ENCODE results near the gene IMPA2. TPM values are rescaled to one million over a fixed set of nuclear protein-coding genes. Genes with fewer than 3 reads are reported as not detected.

The IMPA2 gene
- total and polyA plus RNA-seq, 2 donors (not counting 1 experiment from before 2014, with no cell fraction given): 3.8 to 23.0 TPM

GRCh38 chr18:12001421-12001820 lies 20.1 kb downstream of the IMPA2 start:
- H3K79me2 ChIP-seq (ENCODE audit: control insufficient read depth, insufficient read depth, low read length): no peaks in the 10 kb centered on the region
- no peaks in the 10 kb centered on the region for H3K36me3 ChIP-seq (ENCODE audit: control insufficient read depth, insufficient read depth, low read length)

GRCh38 chr18:12003894-12004293 lies 22.6 kb downstream of the IMPA2 start:
- H3K79me2 ChIP-seq (ENCODE audit: control insufficient read depth, insufficient read depth, low read length): no peaks in the 10 kb centered on the region
- TF ChIP-seq EZH2 (IDR thresholded peaks at IDR 0.05; ENCODE audit: low read length, missing control alignments): no peak
- no peak for TF ChIP-seq CTCF (conservative IDR thresholded peaks at IDR 0.05 in 1 of 2, IDR thresholded peaks at IDR 0.05 in 1 of 2; ENCODE audit: low read depth in 1 of 2, low read length in 2 of 2)
- DNase-seq (ENCODE audit: low read depth in 2 of 2): no peak
- H4K20me1 ChIP-seq (ENCODE audit: control insufficient read depth, extremely low read depth, insufficient read depth, low read length): no peaks in the 10 kb centered on the region
- no peak overlapping the region for H3K9ac ChIP-seq (ENCODE audit: insufficient read depth, low read length)
- no peaks in the 10 kb centered on the region for H3K9me3 ChIP-seq (ENCODE audit: control insufficient read depth, insufficient read depth, low read depth, low read length)
- no peaks in the 10 kb centered on the region for H3K27me3 ChIP-seq (ENCODE audit: control insufficient read depth, insufficient read depth, low read length)
- no peak overlapping the region for H2AFZ ChIP-seq (ENCODE audit: low read length)
- no peak overlapping the region for H3K4me2 ChIP-seq (ENCODE audit: extremely low read depth, insufficient read depth, low read length)
- no peaks in the 10 kb centered on the region for H3K4me1 ChIP-seq (ENCODE audit: control insufficient read depth, extremely low read depth, insufficient read depth, low read length)
- no peaks in the 10 kb centered on the region for H3K36me3 ChIP-seq (ENCODE audit: control insufficient read depth, insufficient read depth, low read length)
- H3K4me3 ChIP-seq (replicated peaks in 1 of 4; ENCODE audit: control extremely low read depth in 1 of 4, insufficient read depth in 1 of 4, low read depth in 3 of 4, low read length in 4 of 4): no peak overlapping the region
- no peak overlapping the region for H3K27ac ChIP-seq (ENCODE audit: insufficient read depth, low read length)

More at GRCh38 chr18:12001421-12001820, 20.1 kb downstream of the IMPA2 start:
- TF ChIP-seq CTCF (conservative IDR thresholded peaks at IDR 0.05 in 1 of 2, IDR thresholded peaks at IDR 0.05 in 1 of 2; ENCODE audit: low read depth in 1 of 2, low read length in 2 of 2) (no peak), EZH2 (IDR thresholded peaks at IDR 0.05; ENCODE audit: low read length, missing control alignments) (no peak)
- DNase-seq (ENCODE audit: low read depth in 2 of 2): no peak
- Histone ChIP-seq H3K27ac (ENCODE audit: insufficient read depth, low read length) (no peak overlapping the region), H4K20me1 (ENCODE audit: control insufficient read depth, extremely low read depth, insufficient read depth, low read length) (no peaks in the 10 kb centered on the region), H3K4me1 (ENCODE audit: control insufficient read depth, extremely low read depth, insufficient read depth, low read length) (no peaks in the 10 kb centered on the region), H3K9me3 (ENCODE audit: control insufficient read depth, insufficient read depth, low read depth, low read length) (no peaks in the 10 kb centered on the region), H3K4me3 (replicated peaks in 1 of 4; ENCODE audit: control extremely low read depth in 1 of 4, insufficient read depth in 1 of 4, low read depth in 3 of 4, low read length in 4 of 4) (no peak overlapping the region), H3K4me2 (ENCODE audit: extremely low read depth, insufficient read depth, low read length) (no peak overlapping the region), H2AFZ (ENCODE audit: low read length) (no peak overlapping the region), H3K9ac (ENCODE audit: insufficient read depth, low read length) (no peak overlapping the region), H3K27me3 (ENCODE audit: control insufficient read depth, insufficient read depth, low read length) (no peaks in the 10 kb centered on the region)

- Histone ChIP-seq H3K27ac (ENCODE audit: insufficient read depth, low read length) (no peak overlapping the region), H3K4me3 (replicated peaks in 1 of 4; ENCODE audit: control extremely low read depth in 1 of 4, insufficient read depth in 1 of 4, low read depth in 3 of 4, low read length in 4 of 4) (no peak overlapping the region), H4K20me1 (ENCODE audit: control insufficient read depth, extremely low read depth, insufficient read depth, low read length) (no peaks in the 10 kb centered on the region), H3K9ac (ENCODE audit: insufficient read depth, low read length) (no peak overlapping the region), H2AFZ (ENCODE audit: low read length) (no peak overlapping the region), H3K36me3 (ENCODE audit: control insufficient read depth, insufficient read depth, low read length) (no peaks in the 10 kb centered on the region), H3K27me3 (ENCODE audit: control insufficient read depth, insufficient read depth, low read length) (no peaks in the 10 kb centered on the region), H3K4me1 (ENCODE audit: control insufficient read depth, extremely low read depth, insufficient read depth, low read length) (no peaks in the 10 kb centered on the region), H3K9me3 (ENCODE audit: control insufficient read depth, insufficient read depth, low read depth, low read length) (no peaks in the 10 kb centered on the region), H3K4me2 (ENCODE audit: extremely low read depth, insufficient read depth, low read length) (no peak overlapping the region), H3K79me2 (ENCODE audit: control insufficient read depth, insufficient read depth, low read length) (no peaks in the 10 kb centered on the region)
- TF ChIP-seq EZH2 (IDR thresholded peaks at IDR 0.05; ENCODE audit: low read length, missing control alignments) (no peak), CTCF (conservative IDR thresholded peaks at IDR 0.05 in 1 of 2, IDR thresholded peaks at IDR 0.05 in 1 of 2; ENCODE audit: low read depth in 1 of 2, low read length in 2 of 2) (no peak)
- DNase-seq (ENCODE audit: low read depth in 2 of 2): peak in 1 of 2 donors; percentile 14
These were observed 24.5 kb downstream of the IMPA2 start for GRCh38 chr18:12005538-12006487.

Measured in fibroblast of lung (primary cell).